NCI-H1694 (cell line): ENCODE data around the gene ZSCAN31.
"Not testable (repeated sequence)": the region's sequence is repeated elsewhere in the genome, so short reads cannot be mapped to it uniquely, and the experiment has no call there.

Experiments used
- DNase-seq: peaks from one replicate; lab custom pipeline; 2025; lab: John Stamatoyannopoulos, UW

ZSCAN31 gene

DNA sequence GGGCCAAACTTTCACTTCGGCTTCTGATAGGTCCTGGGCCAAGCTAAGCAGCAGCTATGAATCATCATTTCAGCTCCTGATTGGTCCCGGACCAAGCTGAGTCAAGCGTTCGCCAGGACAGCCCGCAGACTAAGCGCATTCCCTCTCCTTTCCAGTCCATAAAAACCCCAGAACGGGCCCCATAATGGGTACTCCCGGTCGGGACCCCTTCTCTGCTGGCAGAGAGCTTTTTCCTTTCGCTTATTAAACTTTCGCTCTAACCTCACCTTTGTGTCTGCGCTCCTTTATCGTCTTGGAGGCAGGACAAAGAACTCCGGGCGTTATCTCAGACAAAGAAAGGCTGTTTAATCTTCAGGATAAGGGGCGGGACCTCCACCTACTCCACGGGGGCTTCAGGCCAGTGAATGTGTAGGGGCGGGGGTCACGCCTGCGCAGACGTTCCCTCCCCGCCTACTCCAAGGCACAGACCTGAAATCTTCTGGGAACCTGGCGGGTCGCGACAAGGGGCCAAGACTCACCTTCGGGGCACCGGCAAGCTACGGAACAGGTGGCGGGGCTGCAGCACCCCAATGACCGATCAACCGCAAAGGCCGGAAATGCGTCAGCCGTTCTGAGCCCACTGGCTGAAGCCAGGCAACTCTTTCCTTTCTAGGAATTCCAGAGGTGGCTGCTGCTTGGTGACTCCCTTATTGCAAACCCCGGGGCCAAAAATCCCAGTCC is at the start of gene ZSCAN31:
Gene ZSCAN31, minus strand, starts transcription at position 585 of the 720 bp plus-strand sequence. CDS start 6,465 bp downstream, outside the sequence.
- DNase-seq, result peak; percentile 85

- no peak for DNase-seq
These were observed 48.2 kb upstream of the ZSCAN31 start for GRCh38 chr6:28384143-28384533.

- no peak for DNase-seq
These were observed 47.5 kb upstream of the ZSCAN31 start for GRCh38 chr6:28383235-28384142.

DNA sequence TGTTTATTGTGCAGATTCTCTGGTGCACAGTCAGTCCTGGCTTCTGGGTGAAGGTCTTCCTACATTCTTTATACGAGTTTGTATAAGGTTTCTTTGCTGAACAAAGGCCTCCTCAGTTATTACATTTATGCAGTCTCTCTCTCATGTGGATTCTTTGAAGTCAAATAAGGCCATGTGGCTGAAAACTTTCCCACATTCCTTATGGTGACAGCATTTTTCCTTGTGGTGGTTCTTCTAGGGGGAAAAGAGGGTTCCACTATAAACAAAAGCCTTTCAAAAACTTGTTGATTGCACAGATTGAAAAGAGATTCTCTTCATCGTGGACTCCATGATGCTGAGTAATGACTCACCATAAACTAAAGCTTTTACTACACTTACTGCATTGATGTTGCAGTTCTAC is 44.4 kb upstream of the ZSCAN31 start:
- DNase-seq, result no peak

DNA sequence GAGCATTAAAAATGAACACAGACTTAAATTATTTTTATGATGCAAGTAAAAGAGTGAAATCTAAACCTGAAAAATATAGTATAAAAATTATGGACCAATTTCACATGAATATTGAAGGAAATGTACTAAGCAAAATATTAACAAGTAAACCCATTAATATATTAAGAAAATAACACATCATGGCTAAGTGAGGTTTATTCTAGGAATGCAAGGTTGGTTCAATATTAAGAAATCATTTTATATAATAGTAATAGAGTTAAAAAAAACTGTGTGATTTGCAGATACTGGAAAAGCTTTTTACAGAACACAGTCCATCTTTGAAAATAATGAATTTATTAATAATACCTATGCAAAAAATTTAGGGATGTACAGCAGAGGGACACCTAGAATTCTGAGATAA is 42.7 kb upstream of the ZSCAN31 start:
- no peak for DNase-seq

DNA sequence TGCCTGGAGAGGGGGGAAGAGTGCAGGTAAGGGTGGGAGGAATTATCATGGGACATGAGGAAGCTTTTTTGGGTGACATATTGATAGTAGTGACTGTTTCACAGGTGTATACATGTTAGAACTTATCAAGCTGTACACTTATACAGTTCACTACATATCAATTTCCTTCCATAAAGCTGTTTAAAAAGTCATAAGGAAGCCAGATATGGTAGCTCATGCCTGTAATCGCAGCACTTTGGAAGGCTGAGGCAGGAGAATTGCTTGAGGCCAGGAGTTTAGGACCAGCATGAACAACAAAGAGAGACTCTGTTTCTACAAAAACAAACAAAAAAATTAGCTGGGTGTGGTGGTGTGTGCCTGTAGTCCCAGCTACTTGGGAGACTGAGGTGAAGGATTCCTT is 41.9 kb upstream of the ZSCAN31 start:
- DNase-seq, result no peak

DNA sequence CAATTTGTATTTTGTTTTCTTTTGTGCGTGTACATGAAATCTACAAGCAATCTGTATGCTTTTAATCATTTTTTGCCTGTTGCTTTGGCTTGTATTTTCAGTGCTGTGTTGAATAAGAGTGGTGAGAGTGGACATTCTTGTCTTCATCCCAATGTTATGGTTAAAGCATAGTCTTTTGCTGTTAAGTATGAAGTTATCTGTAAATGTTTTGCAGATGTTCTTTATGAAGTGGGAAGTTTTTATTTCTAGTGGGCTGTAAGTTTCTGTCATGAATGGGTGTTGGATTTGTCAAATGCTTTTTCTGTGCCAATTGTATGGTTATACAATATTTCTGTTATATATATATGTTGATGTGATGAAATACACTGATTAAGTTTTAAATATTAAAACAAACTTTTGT is 38.0 kb upstream of the ZSCAN31 start:
- no peak for DNase-seq

DNA sequence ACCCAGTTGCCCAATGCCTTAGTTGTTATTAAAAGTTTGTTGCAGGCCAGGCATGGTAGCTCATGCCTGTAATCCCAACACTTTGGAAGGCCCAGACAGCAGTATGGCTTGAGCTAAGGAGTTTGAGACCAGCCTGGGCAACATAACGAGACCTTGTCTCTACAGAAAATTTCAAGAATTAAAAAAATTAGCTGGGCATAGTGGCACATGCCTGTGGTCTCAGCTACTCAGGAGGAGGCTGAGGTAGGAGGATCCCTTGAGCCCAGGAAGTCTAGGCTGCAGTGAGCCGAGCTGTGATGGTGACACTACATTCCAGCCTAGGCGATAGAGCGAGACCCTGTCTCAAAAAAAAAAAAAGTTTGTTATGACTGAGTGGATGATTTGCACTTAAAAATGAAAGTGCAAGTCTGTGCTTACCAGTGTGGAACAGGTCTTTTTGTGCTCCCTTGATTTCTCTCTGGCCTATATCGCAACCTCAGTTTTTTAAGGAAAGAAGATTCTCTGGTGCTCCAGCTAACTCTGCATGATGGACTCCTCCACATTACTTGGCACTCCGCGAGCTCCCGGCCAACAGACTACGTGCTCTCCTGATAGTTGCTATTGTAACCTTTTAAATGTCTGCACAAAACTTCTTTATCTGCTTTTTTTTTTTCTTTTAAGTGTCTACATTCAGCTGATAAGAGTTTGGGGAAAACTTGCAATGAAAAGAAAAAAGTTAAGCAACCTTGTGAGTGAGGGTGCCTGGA is 35.9 kb upstream of the ZSCAN31 start:
- DNase-seq, result no peak

DNA sequence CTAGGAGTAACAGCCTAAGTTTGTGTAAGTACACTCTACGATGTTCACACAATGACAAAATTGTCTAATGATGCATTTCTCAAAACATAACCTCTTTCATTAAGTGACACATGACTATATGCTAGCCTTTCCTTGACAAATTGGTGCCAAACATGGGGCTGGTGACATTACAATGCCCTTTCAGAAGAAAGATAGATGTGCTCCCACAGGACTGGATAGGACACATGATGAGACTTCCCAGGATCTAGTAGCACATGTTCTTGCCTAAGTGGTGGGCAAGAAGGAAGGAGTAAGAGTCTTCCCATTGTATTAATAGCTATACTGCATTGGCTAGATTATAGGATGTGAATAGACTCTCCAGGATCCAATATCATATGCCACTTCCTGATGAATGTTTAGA is 35.3 kb upstream of the ZSCAN31 start:
- no peak for DNase-seq

DNA sequence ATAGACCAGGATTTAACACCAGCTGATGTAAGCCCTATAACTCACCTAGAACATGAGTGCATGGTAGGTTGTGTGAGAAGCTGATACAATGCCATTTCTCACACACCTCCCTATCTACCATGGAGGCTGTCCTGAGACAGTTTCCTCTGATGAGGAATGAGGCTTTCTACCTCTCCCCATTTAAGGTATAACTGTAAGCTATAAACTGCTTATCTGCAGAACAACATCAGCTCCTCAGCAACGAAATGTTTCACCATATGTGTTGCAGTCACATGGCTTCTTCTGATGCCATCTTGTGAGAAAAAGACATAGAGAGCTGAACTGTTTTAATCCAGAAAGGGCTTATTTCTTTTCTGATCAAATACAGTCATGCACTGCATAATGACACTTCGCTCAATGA is 34.5 kb upstream of the ZSCAN31 start:
- no peak for DNase-seq

DNA sequence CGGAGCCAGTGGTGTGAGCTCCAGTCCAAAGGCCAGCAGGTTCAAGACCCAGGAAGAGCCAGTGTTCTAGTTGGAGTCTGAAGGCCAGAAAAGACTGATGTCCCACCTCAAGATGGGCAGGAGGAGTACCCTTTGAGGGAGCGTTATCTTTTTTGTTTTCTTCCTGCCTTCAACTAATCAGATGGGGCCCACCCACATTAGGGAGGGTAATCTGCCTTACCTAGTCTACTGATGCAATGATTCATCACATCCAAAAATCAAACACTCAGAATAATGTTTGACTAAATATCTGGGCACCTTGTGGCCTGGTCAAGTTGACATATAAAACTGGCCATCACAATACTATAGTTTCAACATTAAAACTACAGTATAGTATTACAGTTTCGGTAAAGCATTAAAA is 33.5 kb upstream of the ZSCAN31 start:
- no peak for DNase-seq

DNA sequence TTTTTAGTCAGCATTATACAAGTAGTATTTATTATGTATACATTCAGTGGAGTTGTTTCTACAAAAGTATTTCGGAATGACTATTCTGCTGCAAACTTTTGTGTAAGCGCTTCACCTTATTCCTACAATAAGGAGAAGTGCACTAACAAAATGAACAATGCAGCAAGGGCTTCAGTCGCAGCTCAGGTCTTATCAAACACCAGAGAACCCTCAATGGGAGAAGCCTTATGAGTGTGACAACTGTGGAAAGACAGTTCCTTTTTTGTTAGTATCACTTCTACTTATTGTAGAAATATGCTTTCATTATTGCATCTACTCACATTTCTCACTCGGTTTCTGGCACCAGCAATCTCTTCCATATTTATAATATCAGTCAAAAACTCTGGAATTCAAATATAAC is 32.6 kb upstream of the ZSCAN31 start:
- no peak for DNase-seq

GRCh38 chr6:28365590-28365989 is 29.6 kb upstream of the ZSCAN31 start:
- not testable (repeated sequence) for DNase-seq

DNA sequence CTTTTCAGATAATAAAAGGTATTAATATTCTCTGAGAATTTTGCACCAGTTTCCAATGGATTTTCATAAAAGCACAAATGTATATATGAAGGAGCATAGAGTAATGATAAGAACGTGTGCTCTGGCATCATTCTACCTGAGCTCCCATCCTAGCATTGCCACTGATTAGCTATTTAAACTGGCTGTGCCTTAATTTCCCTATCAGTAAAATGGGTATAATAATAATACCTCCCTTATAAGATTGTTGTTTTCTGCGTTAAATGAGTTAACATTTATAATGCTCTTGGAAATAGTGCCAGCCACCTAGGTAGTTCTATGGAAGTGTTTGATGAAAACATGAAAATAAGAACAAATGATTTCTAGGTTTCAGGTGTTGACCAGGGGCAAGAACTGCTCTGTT is 25.0 kb upstream of the ZSCAN31 start:
- no peak for DNase-seq

DNA sequence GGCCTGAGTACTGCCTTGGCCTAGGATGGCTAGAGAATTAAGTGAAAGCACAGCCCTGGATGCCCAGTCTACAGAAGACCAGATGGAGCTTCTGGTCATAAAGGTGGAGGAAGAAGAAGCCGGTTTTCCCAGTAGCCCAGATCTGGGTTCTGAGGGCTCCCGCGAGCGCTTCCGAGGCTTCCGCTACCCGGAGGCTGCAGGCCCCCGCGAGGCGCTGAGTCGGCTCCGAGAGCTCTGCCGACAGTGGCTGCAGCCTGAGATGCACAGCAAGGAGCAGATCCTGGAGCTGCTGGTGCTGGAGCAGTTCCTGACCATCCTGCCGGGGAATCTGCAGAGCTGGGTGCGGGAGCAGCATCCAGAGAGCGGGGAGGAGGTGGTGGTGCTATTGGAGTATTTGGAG is 23.6 kb upstream of the ZSCAN31 start:
- DNase-seq, result not testable (repeated sequence)

DNA sequence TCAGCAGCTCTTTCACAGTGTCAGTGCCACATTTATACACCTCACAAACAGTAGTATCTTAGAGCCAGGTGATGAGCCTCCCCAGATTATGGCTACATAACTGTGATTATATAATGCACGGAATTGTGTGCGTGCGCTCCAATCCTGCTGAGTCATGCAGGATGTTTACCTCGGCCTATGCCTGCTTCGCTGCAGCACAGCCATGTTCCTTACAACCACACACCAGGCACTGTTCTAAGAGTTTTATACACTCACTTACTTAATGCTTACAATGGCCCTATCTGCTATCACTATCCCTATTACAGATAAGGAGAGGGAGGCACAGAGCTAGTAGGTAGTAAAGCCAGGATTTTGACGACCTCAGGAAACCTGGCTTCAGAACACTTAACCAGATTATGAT is 21.1 kb upstream of the ZSCAN31 start:
- DNase-seq, result no peak

DNA sequence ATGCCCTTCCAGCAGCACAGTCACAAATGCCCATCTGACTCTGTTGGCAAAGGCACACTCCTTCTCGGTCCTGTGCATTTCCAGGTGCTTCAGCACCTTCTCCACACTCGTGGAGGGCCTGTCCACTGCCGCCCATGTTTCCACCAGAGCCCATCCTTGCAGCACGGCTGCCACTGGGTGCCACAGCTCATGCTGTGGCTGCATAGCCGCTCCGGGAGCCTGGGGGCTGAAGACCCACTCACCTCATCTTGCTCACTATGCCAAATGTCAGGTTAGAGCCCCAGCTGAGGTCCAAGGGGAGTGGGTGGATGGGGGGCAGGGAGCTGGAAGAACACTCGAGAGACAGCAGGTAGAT is 20.7 kb upstream of the ZSCAN31 start:
- DNase-seq, result no peak

DNA sequence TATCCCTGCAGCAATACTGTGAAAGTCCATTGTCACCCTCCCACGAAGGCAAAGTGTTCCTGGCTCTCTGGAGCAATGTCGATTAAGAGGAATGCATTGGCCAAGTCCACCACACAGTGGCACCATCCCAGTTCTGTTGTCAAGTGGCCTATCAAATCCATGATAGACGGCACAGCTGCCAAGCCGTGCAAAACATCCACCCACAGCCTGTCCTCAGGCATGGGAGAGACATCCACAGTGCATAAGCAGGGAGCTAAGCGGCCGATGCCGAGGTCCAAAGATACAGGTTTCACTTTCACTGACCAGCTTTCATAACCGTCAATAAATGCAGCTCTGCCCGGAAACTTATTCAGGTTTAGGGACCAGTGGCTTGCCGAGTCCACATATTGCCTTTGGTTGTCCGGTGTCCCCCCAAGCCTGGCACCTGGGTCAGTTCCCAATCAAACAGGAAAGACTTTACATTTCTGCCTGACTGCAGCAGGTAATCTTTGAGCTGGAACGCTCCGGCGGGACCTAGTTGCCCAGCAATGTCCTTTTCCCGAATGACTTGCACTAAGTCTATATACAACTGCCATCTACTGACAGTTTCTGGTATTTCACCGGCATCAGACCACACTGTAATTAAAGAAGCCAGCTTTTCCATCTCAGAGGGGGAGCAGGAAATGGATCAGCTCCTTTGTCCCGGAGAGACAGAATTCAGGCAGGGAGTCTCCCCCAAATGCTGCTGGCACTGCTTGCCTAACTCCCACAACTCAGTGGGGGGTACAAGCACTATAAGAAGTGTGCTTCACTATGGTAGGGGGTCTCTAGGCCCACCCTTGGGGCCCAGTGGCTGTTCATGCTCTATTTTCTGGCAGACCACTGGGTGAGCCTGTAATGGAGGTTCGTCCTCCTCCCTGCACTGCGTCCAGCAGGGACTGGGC is 20.1 kb upstream of the ZSCAN31 start:
- DNase-seq, result peak; percentile 70

- DNase-seq, result no peak
These were observed 19.0 kb upstream of the ZSCAN31 start for GRCh38 chr6:28354688-28355554.

GRCh38 chr6:28353981-28354676 is 18.2 kb upstream of the ZSCAN31 start:
- no peak for DNase-seq
